HPDE6-E6E7 (cell line): Measurements from ENCODE around the gene MACROH2A1.

ENCODE experiments used
- DNase-seq: peaks from one replicate; pipeline ENCODE4 v3.0.0; 2011; ENCODE audit warnings: missing footprints; ENCODE audit errors: extremely low spot score

MACROH2A1 gene

GRCh38 chr5:135331612-135332011, 67.4 kb downstream of the MACROH2A1 start:
- no peak for DNase-seq

DNA sequence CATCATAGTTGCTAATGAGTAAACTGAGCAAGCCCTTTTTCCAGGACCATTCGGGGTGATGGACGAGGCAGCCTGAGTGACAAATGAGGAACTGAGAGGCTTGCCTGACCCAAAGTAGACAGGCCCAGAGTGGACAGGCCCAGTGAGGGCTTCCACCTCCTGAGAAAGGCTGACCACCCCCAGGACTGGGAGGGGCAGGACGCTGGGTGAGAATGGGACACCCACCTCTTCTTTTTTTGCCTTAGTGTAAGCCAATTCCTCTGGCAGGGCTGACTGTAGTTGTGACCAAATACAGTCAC, 68.3 kb downstream of the MACROH2A1 start:
- DNase-seq = no peak

GRCh38 chr5:135329913-135330797, 68.9 kb downstream of the MACROH2A1 start:
- no peak for DNase-seq

DNA sequence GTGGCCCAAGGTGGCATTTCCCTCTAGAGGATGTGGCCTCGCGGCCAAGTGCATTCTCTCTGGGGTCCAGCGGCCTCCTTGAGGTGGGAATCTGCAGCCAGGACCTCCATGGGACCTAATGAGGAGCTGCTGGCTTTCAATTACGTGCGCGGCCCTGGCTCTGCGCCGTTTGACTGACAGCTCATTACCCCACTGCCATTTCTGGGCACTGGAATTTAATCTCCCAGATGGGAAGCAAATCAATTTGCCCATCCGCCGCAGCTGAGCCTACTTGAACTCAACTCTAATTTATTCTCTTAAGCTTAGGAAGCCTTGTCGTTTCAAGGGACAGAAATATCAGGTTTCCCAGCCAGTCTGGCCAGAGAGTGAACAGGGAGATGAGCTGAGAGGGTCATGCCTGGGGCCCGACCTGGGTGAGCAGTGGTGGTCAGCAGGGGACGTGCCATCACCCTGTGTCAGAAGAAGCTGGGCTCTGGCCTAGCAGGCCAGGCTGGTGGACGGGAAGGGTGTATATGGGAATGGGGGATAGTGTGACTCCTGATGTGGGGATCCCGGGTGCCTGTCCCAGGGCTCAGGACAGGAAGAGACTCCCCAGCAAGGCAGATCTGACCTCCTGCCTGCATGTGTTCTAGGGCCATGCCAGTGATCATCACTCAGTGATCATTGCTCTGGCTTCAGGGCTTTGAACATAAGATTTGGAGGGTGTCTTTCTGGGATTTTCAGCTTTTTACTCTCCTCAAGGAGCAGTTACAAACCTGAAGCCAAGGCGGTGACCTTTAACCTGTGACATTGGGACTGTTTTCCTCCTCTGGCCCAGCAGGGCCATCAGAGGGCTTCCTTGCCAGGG, 69.7 kb downstream of the MACROH2A1 start:
- DNase-seq = no peak

DNA sequence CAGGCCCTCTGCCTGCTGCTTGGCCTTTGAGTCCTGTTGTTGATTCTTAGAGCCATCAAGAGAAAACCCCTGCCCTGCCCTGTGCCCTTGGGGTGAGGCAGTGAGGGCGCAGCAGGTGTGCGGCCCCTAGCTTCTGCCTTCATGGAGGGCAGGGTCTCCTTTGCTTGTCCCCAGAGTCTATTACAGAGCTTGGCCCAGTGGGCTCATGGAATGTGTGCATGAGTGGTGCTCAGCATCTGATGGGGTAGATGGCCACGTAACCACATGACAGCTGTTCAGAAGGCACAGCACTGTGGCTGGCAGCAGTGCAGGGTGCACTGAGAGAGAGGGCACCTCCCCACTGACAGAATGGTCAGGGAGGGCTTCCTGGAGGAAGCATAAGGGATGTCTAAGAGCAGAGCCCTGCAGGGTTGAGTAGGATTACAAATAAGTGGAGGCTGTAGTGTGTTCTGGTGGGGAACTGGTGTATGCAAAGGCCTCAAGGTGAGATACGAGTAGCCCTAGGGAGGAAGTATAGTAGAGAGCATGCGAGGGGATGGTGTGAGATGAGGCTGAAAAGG, 70.8 kb downstream of the MACROH2A1 start:
- no peak for DNase-seq

- DNase-seq = no peak
These were observed 71.5 kb downstream of the MACROH2A1 start for GRCh38 chr5:135327429-135328127.

GRCh38 chr5:135326296-135327254, 72.5 kb downstream of the MACROH2A1 start:
- DNase-seq = no peak

DNA sequence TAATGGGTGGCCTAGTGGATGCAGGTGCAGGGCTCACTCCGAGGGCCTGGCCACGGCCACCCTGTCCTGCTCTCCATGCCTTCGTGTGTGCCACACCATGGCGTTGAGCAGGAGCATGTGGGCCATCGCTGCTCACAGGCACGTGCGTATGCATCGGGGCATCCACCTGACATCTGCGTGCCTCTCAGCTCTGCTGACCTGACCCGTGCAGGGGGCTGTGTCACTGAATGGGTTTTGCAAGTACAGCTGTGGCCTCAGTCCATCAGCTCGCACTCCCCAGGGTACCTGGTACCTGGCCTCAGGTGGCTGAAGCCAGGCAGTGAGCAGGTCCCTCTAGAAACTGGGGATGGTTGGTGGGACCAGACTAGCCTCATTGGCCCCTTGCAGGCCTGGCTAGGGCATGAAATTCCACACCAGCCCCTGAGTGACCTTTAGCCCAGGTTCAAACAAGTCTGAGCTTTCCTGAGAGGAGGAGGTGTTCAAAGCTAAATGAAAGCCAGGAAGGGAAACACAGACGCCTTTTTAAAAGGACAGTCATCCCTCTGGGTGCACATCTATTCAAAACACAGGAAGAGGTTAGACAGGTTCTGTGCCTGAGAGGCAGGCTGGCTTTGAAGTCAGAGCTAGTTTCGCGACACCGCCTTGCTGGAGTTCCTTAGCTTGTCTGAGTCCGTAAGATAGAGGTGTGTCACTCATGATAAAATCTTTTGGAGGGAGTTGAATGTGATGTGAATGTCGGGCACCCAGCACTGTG, 74.0 kb downstream of the MACROH2A1 start:
- peak; percentile 42 for DNase-seq

GRCh38 chr5:135324160-135324559, 74.9 kb downstream of the MACROH2A1 start:
- DNase-seq = no peak

DNA sequence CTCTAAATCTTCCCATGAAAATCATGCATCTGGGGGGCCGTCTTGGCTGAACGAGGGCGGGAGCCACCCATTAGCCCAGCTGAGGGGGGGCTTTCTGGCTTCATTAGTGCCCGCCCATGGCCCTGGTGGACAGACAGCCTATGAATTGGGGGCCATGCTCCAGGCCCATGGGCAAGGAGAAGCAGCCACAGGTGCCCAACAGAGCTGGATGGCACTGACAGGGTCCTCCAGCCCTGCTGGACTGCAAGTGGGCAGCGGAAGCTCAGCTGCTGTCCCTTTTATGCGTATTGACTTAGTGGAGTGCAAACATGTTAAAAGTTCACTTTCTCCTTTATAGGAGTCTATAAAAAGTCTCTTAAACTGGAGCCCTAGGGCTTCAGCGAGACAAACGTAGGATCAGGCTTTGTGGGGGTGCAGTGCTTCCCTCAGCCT, 75.3 kb downstream of the MACROH2A1 start:
- DNase-seq = no peak

DNA sequence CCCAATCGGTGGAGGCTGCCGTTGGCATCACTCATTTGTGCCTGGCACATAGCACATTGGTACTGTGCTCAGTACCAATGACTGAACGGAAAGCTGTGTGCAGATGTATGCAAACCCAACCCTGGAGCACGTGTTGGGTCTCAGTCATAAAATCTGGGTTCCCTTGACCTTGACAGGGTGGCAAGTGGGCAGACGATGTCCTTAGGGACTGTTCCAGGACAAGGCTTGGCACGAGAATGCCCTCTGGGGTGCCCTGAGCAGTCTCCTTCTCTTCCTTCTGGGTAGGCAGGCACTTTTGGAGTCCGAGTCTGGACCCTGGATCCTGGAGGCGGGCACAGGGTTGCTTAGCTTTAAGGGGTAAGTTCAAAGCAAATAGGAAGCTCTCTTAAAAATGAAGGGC, 75.8 kb downstream of the MACROH2A1 start:
- no peak for DNase-seq

DNA sequence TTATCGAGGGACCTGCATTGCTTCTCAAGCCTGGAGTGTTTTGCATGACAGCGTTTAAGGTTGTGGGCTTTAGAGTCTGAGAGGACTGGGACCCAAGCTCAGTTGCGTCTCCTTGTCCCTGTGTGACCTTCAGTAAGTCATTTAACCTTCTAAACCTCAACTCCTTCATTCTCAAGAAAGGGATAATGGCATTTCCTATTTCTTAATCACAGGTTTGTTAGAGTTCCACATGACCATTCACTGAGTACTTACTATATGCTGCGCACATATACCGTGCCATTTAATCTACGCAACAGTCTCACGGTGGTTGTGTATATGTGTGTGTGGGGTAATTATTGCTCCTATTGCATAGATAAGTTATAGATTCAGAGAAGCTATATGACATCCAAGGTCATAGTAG, 76.3 kb downstream of the MACROH2A1 start:
- DNase-seq = no peak

- no peak for DNase-seq
These were observed 76.8 kb downstream of the MACROH2A1 start for GRCh38 chr5:135322271-135322670.

- DNase-seq = no peak
These were observed 78.1 kb downstream of the MACROH2A1 start for GRCh38 chr5:135320718-135321484.

- no peak for DNase-seq
These were observed 79.0 kb downstream of the MACROH2A1 start for GRCh38 chr5:135319928-135320606.

GRCh38 chr5:135319458-135319857, 79.6 kb downstream of the MACROH2A1 start:
- no peak for DNase-seq

DNA sequence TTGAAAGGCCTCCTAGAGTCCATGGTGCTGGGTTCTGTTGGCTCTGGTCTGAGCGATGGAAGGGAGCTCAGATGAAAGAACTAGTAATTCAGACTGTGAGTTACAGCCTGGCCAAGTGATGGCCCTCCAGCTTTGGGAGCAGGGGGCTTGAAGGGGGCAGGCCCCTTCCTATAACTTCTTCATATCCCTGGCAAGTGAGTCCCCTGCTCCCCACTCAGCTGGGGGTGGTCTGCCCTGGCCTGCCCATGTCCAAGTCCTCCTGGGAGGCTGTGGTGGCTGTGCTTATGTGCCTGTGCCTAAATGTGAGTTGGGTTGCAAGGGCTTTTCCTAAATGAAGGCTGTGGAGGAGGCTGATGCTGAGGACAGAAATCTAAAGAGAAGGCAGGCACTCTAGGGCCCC, 80.1 kb downstream of the MACROH2A1 start:
- DNase-seq = no peak

- DNase-seq = no peak
These were observed 81.0 kb downstream of the MACROH2A1 start for GRCh38 chr5:135318037-135318436.

DNA sequence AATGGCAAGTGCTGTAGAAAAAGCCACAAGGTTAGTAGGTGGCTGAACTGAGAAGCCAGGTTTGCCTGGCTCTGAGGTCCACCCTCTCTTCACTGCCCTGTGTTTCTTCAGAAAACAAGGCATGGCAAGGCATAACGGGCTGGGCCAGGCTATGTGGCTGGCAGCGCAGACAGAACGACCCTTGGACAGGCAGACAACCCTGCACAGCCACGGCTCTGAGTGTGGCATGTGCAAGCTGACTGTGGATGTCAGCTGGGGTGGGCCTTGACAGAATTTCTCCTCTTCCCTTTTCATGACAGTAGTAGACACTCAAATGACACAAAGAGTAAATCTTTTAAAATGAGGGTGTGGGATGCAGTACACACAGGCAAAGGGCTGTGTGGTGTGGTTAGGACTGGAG, 81.7 kb downstream of the MACROH2A1 start:
- DNase-seq = no peak
